Measurements from ENCODE around the gene GALNT13. TPM values are rescaled to one million over a fixed set of nuclear protein-coding genes. Genes with fewer than 3 reads are reported as not detected.

Gene GALNT13
- total RNA-seq, 1 donor: 0.36 TPM

- Histone ChIP-seq H3K4me2 (ENCODE audit: insufficient read depth, low read length) (no peak overlapping the region), H3K4me3 (ENCODE audit: insufficient read depth, low read length) (no peak overlapping the region), H3K27me3 (ENCODE audit: insufficient read depth, low read length) (no peaks in the 10 kb centered on the region), H3K79me2 (ENCODE audit: insufficient read depth, low read length) (no peaks in the 10 kb centered on the region), H3K9me3 (ENCODE audit: low read depth, low read length) (no peaks in the 10 kb centered on the region), H4K20me1 (ENCODE audit: insufficient read depth, low read length) (no peaks in the 10 kb centered on the region), H2AFZ (ENCODE audit: low read length) (no peak overlapping the region), H3K36me3 (ENCODE audit: insufficient read depth, low read length) (no peaks in the 10 kb centered on the region), H3K4me1 (ENCODE audit: insufficient read depth, low read length) (no peaks in the 10 kb centered on the region), H3K27ac (ENCODE audit: low read depth, low read length) (no peak overlapping the region)
- TF ChIP-seq CTCF (IDR thresholded peaks at IDR 0.05; ENCODE audit: extremely low read depth, low read depth, low read length): no peak
- DNase-seq (ENCODE audit: insufficient read length, low spot score, missing footprints): no peak
These were observed 372.0 kb downstream of the GALNT13 start for GRCh38 chr2:154243685-154244084.

GRCh38 chr2:154244932-154245331, 373.2 kb downstream of the GALNT13 start:
- no peak for TF ChIP-seq CTCF (IDR thresholded peaks at IDR 0.05; ENCODE audit: extremely low read depth, low read depth, low read length)
- H3K27ac ChIP-seq (ENCODE audit: low read depth, low read length): no peak overlapping the region

GRCh38 chr2:154247503-154247902, 375.8 kb downstream of the GALNT13 start:
- H3K4me2 ChIP-seq (ENCODE audit: insufficient read depth, low read length): no peak overlapping the region
- TF ChIP-seq CTCF (IDR thresholded peaks at IDR 0.05; ENCODE audit: extremely low read depth, low read depth, low read length): no peak

More at GRCh38 chr2:154244932-154245331, 373.2 kb downstream of the GALNT13 start:
- no peaks in the 10 kb centered on the region for H3K9me3 ChIP-seq (ENCODE audit: low read depth, low read length)
- H4K20me1 ChIP-seq (ENCODE audit: insufficient read depth, low read length): no peaks in the 10 kb centered on the region
- H3K4me2 ChIP-seq (ENCODE audit: insufficient read depth, low read length): no peak overlapping the region
- no peaks in the 10 kb centered on the region for H3K79me2 ChIP-seq (ENCODE audit: insufficient read depth, low read length)
- no peaks in the 10 kb centered on the region for H3K27me3 ChIP-seq (ENCODE audit: insufficient read depth, low read length)
- DNase-seq (ENCODE audit: insufficient read length, low spot score, missing footprints): no peak
- no peaks in the 10 kb centered on the region for H3K36me3 ChIP-seq (ENCODE audit: insufficient read depth, low read length)
- no peak overlapping the region for H3K4me3 ChIP-seq (ENCODE audit: insufficient read depth, low read length)
- H3K4me1 ChIP-seq (ENCODE audit: insufficient read depth, low read length): no peaks in the 10 kb centered on the region
- H2AFZ ChIP-seq (ENCODE audit: low read length): no peak overlapping the region

GRCh38 chr2:154256136-154256535, 384.4 kb downstream of the GALNT13 start:
- H3K36me3 ChIP-seq (ENCODE audit: insufficient read depth, low read length): no peaks in the 10 kb centered on the region
- H3K4me2 ChIP-seq (ENCODE audit: insufficient read depth, low read length): no peak overlapping the region
- H2AFZ ChIP-seq (ENCODE audit: low read length): no peak overlapping the region
- no peak overlapping the region for H3K27ac ChIP-seq (ENCODE audit: low read depth, low read length)
- no peak for DNase-seq (ENCODE audit: insufficient read length, low spot score, missing footprints)
- no peak overlapping the region for H3K4me3 ChIP-seq (ENCODE audit: insufficient read depth, low read length)
- TF ChIP-seq CTCF (IDR thresholded peaks at IDR 0.05; ENCODE audit: extremely low read depth, low read depth, low read length): no peak
- no peaks in the 10 kb centered on the region for H3K27me3 ChIP-seq (ENCODE audit: insufficient read depth, low read length)
- no peaks in the 10 kb centered on the region for H3K9me3 ChIP-seq (ENCODE audit: low read depth, low read length)
- H3K79me2 ChIP-seq (ENCODE audit: insufficient read depth, low read length): no peaks in the 10 kb centered on the region
- no peaks in the 10 kb centered on the region for H3K4me1 ChIP-seq (ENCODE audit: insufficient read depth, low read length)
- no peaks in the 10 kb centered on the region for H4K20me1 ChIP-seq (ENCODE audit: insufficient read depth, low read length)

More at GRCh38 chr2:154247503-154247902, 375.8 kb downstream of the GALNT13 start:
- Histone ChIP-seq H3K27me3 (ENCODE audit: insufficient read depth, low read length) (no peaks in the 10 kb centered on the region), H3K4me3 (ENCODE audit: insufficient read depth, low read length) (no peak overlapping the region), H3K4me1 (ENCODE audit: insufficient read depth, low read length) (no peaks in the 10 kb centered on the region), H3K9me3 (ENCODE audit: low read depth, low read length) (no peaks in the 10 kb centered on the region), H3K27ac (ENCODE audit: low read depth, low read length) (no peak overlapping the region), H3K79me2 (ENCODE audit: insufficient read depth, low read length) (no peaks in the 10 kb centered on the region), H4K20me1 (ENCODE audit: insufficient read depth, low read length) (no peaks in the 10 kb centered on the region), H2AFZ (ENCODE audit: low read length) (no peak overlapping the region), H3K36me3 (ENCODE audit: insufficient read depth, low read length) (no peaks in the 10 kb centered on the region)
- DNase-seq (ENCODE audit: insufficient read length, low spot score, missing footprints): no peak
